HG03354 (cell line): ENCODE data around the gene IFITM5.
"Not testable (repeated sequence)": the region's sequence is repeated elsewhere in the genome, so short reads cannot be mapped to it uniquely, and the experiment has no call there.

Source experiments
- ATAC-seq: cut with Tn5 transposase; IDR thresholded peaks from one replicate; pipeline ENCODE4 v1.9.1; 2021; ENCODE audit warnings: mild to moderate bottlenecking; ENCODE audit not compliant: unreplicated experiment, poor library complexity, severe bottlenecking

IFITM5 gene

GRCh38 chr11:299081-299891, at the start of gene IFITM5:
TSS of gene IFITM5 (minus strand) at chr11:299526. CDS start at chr11:299490, 36 bp downstream.
- ATAC-seq, result no peak

GRCh38 chr11:346529-346928, 47.2 kb upstream of the IFITM5 start:
- ATAC-seq, result no peak

GRCh38 chr11:344836-345578, 45.7 kb upstream of the IFITM5 start:
- no peak for ATAC-seq

- no peak for ATAC-seq
These were observed 43.0 kb upstream of the IFITM5 start for GRCh38 chr11:342328-342727.

GRCh38 chr11:340539-341512, 41.5 kb upstream of the IFITM5 start:
- ATAC-seq, result no peak

- no peak for ATAC-seq
These were observed 40.6 kb upstream of the IFITM5 start for GRCh38 chr11:339963-340362.

- no peak for ATAC-seq
These were observed 38.4 kb upstream of the IFITM5 start for GRCh38 chr11:337711-338110.

GRCh38 chr11:336659-337198, 37.4 kb upstream of the IFITM5 start:
- ATAC-seq, result no peak

- no peak for ATAC-seq
These were observed 36.7 kb upstream of the IFITM5 start for GRCh38 chr11:335779-336658.

GRCh38 chr11:334264-334994, 35.1 kb upstream of the IFITM5 start:
- ATAC-seq, result no peak

- not testable (repeated sequence) for ATAC-seq
These were observed 34.4 kb upstream of the IFITM5 start for GRCh38 chr11:333616-334263.

- ATAC-seq, result no peak
These were observed 33.5 kb upstream of the IFITM5 start for GRCh38 chr11:332651-333480.

GRCh38 chr11:331358-332060, 32.2 kb upstream of the IFITM5 start:
- ATAC-seq, result no peak

- no peak for ATAC-seq
These were observed 31.5 kb upstream of the IFITM5 start for GRCh38 chr11:330694-331357.

- ATAC-seq, result no peak
These were observed 31.0 kb upstream of the IFITM5 start for GRCh38 chr11:330307-330693.

GRCh38 chr11:329886-330253, 30.5 kb upstream of the IFITM5 start:
- ATAC-seq, result no peak
